Measurements from ENCODE around the gene CYSTM1. TPM values are rescaled to one million over a fixed set of nuclear protein-coding genes. Genes with fewer than 3 reads are reported as not detected.

Gene CYSTM1
- polyA plus RNA-seq, 1 donor from 2014 or later: 6.6 TPM

- Histone ChIP-seq H3K27ac (ENCODE audit: low read length) (no peak overlapping the region), H2AFZ (ENCODE audit: low read depth, low read length) (no peak overlapping the region), H3K9me2 (ENCODE audit: insufficient read depth, low read length) (no peaks in the 10 kb centered on the region), H3K9me3 (ENCODE audit: low read length) (no peaks in the 10 kb centered on the region), H4K20me1 (ENCODE audit: insufficient read depth) (no peaks in the 10 kb centered on the region), H3K4me3 (ENCODE audit: low read length) (no peak overlapping the region), H3F3A (ENCODE audit: insufficient read depth, low read length, poor library complexity, severe bottlenecking) (no peaks in the 10 kb centered on the region), H3K9ac (ENCODE audit: low read length) (no peak overlapping the region), H3K4me2 (ENCODE audit: low read length) (no peak overlapping the region), H3K36me3 (ENCODE audit: insufficient read depth, low read length) (no peaks in the 10 kb centered on the region), H3K27me3 (ENCODE audit: insufficient read depth, low read depth, low read length) (no peaks in the 10 kb centered on the region), H3K79me2 (replicated peaks; ENCODE audit: insufficient read depth, low read length) (no peaks in the 10 kb centered on the region)
- TF ChIP-seq EP300 (conservative IDR thresholded peaks at IDR 0.05; ENCODE audit: poor library complexity, severe bottlenecking): no peak
- no peak for TF ChIP-seq MXI1 (conservative IDR thresholded peaks at IDR 0.05; ENCODE audit: poor library complexity, severe bottlenecking)
- no peak for TF ChIP-seq RAD21 (conservative IDR thresholded peaks at IDR 0.05)
- TF ChIP-seq EZH2 (IDR thresholded peaks at IDR 0.05; ENCODE audit: borderline replicate concordance, insufficient read depth, low read length, poor library complexity, severe bottlenecking): no peak
- no peak for TF ChIP-seq POLR2AphosphoS5 (IDR thresholded peaks at IDR 0.05)
- no peak for TF ChIP-seq TAF1 (IDR thresholded peaks at IDR 0.05; ENCODE audit: low read depth)
- no peak for TF ChIP-seq CTCF (IDR thresholded peaks at IDR 0.05; ENCODE audit: poor library complexity, severe bottlenecking)
- no peak for TF ChIP-seq SMC3 (conservative IDR thresholded peaks at IDR 0.05; ENCODE audit: poor library complexity)
- no peak for TF ChIP-seq REST (IDR thresholded peaks at IDR 0.05; ENCODE audit: borderline replicate concordance)
Observed at GRCh38 chr5:140135127-140135526, 39.9 kb upstream of the CYSTM1 start.

GRCh38 chr5:140136624-140137023, 38.4 kb upstream of the CYSTM1 start:
- no peaks in the 10 kb centered on the region for H4K20me1 ChIP-seq (ENCODE audit: insufficient read depth)
- no peak for TF ChIP-seq TAF1 (IDR thresholded peaks at IDR 0.05; ENCODE audit: low read depth)
- no peak for TF ChIP-seq EZH2 (IDR thresholded peaks at IDR 0.05; ENCODE audit: borderline replicate concordance, insufficient read depth, low read length, poor library complexity, severe bottlenecking)

GRCh38 chr5:140140435-140140834, 34.6 kb upstream of the CYSTM1 start:
- H3K79me2 ChIP-seq (replicated peaks; ENCODE audit: insufficient read depth, low read length): no peaks in the 10 kb centered on the region
- H2AFZ ChIP-seq (ENCODE audit: low read depth, low read length): no peak overlapping the region
- no peak overlapping the region for H3K27ac ChIP-seq (ENCODE audit: low read length)
- TF ChIP-seq SMC3 (conservative IDR thresholded peaks at IDR 0.05; ENCODE audit: poor library complexity) (no peak), RAD21 (conservative IDR thresholded peaks at IDR 0.05) (no peak), CTCF (IDR thresholded peaks at IDR 0.05; ENCODE audit: poor library complexity, severe bottlenecking) (no peak), TAF1 (IDR thresholded peaks at IDR 0.05; ENCODE audit: low read depth) (no peak), EZH2 (IDR thresholded peaks at IDR 0.05; ENCODE audit: borderline replicate concordance, insufficient read depth, low read length, poor library complexity, severe bottlenecking) (no peak), MXI1 (conservative IDR thresholded peaks at IDR 0.05; ENCODE audit: poor library complexity, severe bottlenecking) (no peak), POLR2AphosphoS5 (IDR thresholded peaks at IDR 0.05) (no peak), EP300 (conservative IDR thresholded peaks at IDR 0.05; ENCODE audit: poor library complexity, severe bottlenecking) (no peak), REST (IDR thresholded peaks at IDR 0.05; ENCODE audit: borderline replicate concordance) (no peak)
- H4K20me1 ChIP-seq (ENCODE audit: insufficient read depth): no peaks in the 10 kb centered on the region
- no peaks in the 10 kb centered on the region for H3K9me2 ChIP-seq (ENCODE audit: insufficient read depth, low read length)
- H3K4me2 ChIP-seq (ENCODE audit: low read length): no peak overlapping the region
- no peaks in the 10 kb centered on the region for H3K36me3 ChIP-seq (ENCODE audit: insufficient read depth, low read length)
- no peaks in the 10 kb centered on the region for H3F3A ChIP-seq (ENCODE audit: insufficient read depth, low read length, poor library complexity, severe bottlenecking)
- no peak overlapping the region for H3K9ac ChIP-seq (ENCODE audit: low read length)
- H3K4me3 ChIP-seq (ENCODE audit: low read length): no peak overlapping the region
- H3K27me3 ChIP-seq (ENCODE audit: insufficient read depth, low read depth, low read length): peaks cover 9% of the 10 kb centered on the region
- H3K9me3 ChIP-seq (ENCODE audit: low read length): no peaks in the 10 kb centered on the region

More at GRCh38 chr5:140136624-140137023, 38.4 kb upstream of the CYSTM1 start:
- Histone ChIP-seq H2AFZ (ENCODE audit: low read depth, low read length) (no peak overlapping the region), H3K9me3 (ENCODE audit: low read length) (no peaks in the 10 kb centered on the region), H3K27me3 (ENCODE audit: insufficient read depth, low read depth, low read length) (no peaks in the 10 kb centered on the region), H3K4me2 (ENCODE audit: low read length) (no peak overlapping the region), H3K4me3 (ENCODE audit: low read length) (no peak overlapping the region), H3F3A (ENCODE audit: insufficient read depth, low read length, poor library complexity, severe bottlenecking) (no peaks in the 10 kb centered on the region), H3K79me2 (replicated peaks; ENCODE audit: insufficient read depth, low read length) (no peaks in the 10 kb centered on the region), H3K36me3 (ENCODE audit: insufficient read depth, low read length) (no peaks in the 10 kb centered on the region), H3K9me2 (ENCODE audit: insufficient read depth, low read length) (no peaks in the 10 kb centered on the region), H3K27ac (ENCODE audit: low read length) (no peak overlapping the region), H3K9ac (ENCODE audit: low read length) (no peak overlapping the region)

Measured in neural cell (in vitro differentiated cells).